GM19193 (cell line): ENCODE results near the gene MAPK10.

Experiments
- POLR2A ChIP-seq: IDR thresholded peaks from 4 replicates; pipeline ENCODE4 v1.6.1; 2011; ENCODE audit not compliant: insufficient read depth, insufficient read length; ENCODE audit errors: extremely low read depth

Gene MAPK10

DNA sequence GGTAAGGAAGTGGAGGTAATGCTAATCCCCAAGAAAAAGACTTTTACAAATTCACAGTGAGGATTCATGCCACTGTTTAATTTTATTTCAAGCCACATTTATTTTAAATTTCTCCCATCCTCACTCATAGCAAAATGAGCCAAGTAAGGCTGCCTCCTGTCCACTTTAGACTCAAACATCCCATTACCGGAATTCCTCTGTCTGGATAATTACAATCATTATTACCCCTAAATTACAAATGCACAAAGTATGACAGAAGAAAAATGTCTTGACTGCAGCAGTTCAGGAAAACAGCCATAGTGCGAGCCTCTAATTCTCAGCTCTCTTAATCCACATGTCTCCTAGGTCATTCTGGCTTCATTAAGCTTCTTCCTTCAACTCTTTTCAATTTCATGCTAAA, 57.0 kb downstream of the MAPK10 start:
- no peak for TF ChIP-seq POLR2A

DNA sequence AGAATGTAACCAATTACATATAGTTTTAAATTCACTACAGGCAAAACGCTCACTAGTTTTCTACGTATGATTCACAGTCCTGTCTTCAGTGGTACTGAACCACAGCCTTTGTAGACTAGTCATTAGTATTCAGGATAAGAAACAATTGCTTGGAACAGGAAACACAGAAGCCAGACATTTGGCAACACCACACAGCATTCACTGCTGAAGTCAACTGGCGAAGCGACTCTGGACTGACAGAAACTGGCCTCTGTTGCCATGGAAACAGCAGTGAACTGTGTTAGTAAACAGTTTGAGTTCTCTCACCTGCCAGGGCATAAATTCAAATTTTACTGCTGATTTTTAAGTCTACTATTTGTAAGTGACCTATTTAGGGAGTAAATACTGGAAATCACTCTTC, 57.6 kb downstream of the MAPK10 start:
- TF ChIP-seq POLR2A = no peak

DNA sequence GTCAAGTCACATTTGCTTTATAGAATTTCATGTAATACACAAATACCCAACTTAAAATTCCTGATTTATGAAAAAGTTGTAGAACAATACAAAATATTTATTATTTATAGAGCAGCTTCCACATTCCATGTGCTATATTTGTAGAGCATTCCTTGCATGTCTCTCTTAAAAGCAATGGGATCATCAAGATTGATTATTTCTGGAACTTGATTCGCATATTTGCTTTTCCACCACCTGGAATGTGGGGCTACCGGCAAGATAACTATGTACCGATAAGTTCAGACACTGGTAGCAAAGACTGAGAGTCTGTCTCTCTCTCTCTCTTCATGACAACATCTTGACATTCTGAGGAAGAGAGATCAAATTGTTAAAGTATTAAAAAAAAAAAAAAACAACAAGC, 59.3 kb downstream of the MAPK10 start:
- TF ChIP-seq POLR2A = no peak

DNA sequence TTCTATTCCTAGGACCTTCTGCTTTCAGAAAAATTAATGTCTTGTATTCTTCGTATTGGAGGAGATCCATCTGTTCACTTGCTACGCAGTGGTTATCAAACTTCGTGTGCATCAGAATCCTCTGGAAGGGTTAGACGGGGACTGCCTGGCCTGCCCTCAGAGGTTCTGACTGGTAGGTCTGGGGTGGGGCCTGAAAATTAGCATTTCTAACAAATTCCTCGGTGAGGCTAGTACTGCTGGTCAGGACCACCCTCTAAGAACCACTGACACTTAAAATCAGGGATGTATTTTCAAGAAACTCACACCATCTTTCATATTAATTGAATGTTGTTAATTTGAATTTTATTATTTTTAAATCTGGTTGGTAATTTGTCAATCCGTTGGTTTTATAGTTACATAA, 63.0 kb downstream of the MAPK10 start:
- no peak for TF ChIP-seq POLR2A

DNA sequence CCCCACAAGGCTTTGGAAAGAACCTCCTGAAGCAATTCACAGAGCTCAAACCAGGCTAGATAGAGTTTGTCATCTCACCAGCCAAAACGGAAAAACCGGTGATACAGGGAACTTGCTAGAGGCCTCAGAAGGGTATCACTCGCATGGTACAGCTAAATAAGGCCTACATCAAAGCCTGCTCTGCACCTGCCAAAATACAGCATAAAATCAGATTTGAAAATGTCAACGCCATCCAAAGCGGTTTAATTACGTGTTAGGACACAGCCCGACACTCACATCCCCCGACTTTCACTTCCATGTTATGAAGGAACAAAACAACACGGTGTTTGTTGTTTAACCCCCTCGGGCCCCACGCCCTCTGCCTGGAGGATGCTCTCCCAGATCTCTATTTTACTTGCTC, 65.0 kb downstream of the MAPK10 start:
- no peak for TF ChIP-seq POLR2A

DNA sequence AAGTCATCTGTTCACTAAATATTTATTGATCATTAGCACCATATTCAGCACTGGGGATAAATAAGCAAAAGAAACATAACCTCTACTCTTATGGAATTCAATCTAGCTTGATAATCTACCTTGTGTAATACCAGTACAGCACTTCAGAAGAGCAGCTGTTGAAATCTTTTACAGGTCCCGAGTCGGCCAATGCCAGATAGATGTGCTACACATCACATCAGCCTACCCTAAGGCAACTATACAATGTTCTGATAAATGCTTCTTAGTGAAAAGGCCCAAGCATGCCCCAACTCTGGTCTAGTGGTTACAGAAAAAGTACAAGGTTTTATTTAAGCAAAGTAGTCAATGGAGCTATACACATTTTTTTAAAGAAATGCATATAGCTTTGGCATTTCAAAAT, 68.7 kb downstream of the MAPK10 start:
- no peak for TF ChIP-seq POLR2A

DNA sequence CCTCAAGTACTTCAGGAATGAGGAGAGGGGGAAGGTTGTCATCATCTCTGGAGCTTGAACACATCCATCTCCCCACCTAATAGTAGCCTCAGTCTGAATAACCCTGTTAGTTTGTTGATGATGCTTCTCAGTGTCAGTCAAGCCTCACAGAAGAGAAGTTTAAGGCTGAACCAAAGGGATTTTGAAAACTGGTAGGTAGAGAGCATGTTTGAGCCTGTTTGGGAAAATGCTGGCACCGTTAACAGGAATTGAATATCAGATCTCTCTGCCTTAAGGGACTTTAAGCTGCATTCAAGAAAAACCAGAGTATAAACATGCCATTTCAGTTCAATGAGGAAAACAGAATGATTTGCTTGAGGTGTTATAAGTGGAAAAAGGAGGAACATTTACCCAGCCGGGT, 73.1 kb downstream of the MAPK10 start:
- TF ChIP-seq POLR2A = no peak

DNA sequence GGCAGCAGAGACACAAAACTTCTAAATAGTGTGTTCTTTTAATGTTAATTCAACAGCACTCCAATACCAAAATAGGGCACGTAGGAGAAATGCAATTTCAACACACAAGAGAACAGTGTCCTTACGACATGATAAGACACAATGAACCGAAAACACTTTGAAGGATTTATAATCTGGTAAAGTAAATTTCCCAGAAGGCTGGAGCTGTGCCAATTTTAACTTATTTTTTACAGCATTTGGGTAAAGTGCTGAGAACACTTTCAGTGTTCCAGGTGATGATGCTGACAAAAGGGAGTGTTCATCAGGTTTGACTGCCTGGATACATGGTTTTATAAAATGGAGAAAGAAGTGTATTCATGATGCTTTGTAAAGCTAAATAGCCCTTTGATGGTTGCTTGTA, 76.5 kb downstream of the MAPK10 start:
- TF ChIP-seq POLR2A = no peak

DNA sequence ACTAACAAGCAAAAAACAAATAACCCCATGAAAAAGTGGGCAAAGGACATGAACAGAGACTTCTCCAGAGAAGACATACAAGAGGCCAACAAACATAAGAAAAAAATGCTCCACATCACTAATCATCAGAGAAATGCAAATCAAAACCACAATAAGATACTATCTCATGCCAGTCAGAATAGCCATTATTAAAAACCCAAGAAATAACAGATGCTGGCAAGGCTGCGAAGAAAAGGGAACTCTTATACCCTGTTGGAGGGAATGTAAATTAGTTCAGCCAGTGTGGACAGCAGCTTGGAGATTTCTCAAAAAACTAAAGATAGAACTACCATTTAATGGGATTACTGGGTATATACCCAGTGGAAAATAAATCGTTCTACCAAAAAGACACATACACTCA, 79.6 kb downstream of the MAPK10 start:
- no peak for TF ChIP-seq POLR2A

DNA sequence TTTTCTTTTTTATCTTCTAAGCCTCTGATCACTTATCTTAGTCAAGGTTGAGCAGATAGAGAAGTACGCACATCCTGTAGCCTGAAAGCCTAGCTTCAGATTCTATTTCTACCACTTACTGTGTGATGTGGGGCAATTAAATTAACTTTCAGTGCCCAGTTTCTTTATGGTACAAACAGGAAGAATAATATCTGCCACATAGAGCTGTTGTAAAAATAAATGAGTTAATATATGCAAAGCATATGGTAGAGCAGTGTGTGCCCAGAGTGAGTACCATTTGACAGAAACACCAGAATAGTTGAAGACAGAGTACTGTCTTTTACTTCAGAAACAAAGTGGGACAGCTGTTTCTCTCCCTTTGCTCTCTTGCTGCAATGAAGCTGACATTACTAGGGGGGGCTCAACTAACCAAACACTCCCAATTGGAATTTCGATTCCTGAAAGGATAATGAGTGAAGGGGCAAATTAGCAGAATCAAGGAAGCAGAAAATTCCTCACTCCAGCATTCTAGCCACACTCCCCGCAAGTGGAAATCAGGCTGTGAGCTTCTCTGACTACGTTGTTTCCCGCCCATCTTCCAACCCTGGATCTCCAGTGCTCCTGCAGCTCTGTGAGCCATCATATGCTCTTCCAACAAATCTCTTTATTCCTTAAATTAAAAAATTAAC, 80.4 kb downstream of the MAPK10 start:
- no peak for TF ChIP-seq POLR2A

DNA sequence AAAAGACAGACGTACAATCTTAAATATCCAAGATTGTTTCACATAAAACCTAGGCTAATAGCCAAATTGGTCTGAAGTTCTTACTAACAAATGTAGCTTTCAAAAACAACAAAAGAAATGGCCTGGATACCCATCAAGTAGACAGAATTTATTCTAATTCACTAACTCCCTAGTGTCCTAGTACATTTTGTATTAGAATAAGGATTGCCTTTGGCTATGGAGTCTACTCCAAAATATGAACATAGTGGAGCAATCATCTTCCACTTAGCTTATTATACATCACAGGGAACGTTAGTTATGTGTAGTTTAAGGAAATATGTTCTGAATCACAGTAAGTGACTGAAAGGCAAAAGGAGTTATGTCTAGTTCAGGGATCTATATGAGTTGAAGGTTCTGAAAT, 81.7 kb downstream of the MAPK10 start:
- no peak for TF ChIP-seq POLR2A

DNA sequence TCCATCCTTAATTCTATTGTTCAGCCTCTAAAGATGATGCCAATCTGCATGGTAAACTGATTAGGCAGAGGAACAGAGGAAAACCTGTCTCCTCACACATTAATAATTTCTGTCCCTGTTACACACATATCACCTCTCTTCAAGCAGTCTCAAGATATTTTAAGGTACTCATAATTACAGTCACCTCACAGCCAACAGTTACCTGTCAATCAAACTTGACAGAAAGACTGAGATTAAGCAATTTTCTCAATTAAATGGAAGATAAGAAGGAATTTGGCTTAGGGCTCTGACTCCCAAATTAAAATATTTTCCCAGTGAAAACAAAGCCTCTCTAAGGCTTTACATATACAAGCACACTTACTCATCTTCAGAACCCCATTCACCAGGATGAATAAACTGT, 85.2 kb downstream of the MAPK10 start:
- TF ChIP-seq POLR2A = no peak

DNA sequence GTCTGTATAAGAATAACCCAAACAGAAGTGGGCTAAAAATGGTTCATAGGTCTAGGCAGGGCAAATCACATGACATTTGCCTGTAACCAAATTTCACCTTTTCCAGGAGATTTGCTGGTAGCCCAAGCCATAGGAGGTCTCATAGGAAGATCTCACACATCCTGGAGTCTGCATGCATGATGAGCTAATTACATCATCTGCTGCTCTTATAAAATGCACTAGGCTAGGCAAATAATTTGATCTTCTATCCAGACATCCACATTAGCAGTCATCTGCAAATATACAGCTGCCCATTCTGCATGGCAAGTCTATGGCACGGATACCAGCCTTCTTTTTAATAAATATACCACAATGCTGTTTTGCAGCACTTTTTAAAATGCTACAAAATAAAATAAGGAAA, 87.2 kb downstream of the MAPK10 start:
- TF ChIP-seq POLR2A = no peak

DNA sequence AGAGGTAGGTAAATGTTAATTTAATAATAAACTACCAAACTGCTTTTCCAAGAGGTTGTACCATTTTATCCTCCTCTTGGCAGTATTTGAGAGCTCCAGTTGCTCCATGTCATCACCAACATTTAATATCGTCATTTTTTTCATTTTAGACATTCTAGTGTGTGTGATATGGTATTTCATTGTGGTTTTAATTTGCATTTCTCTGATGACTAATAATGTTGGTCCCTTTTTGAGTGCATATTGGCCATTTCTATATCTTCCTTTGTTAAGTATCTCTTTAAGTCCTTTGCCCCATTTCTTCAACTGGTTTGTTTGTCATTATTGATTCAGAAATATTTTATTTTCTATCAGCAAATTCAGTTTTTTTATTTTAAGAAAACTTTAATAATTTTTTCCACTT, 88.8 kb downstream of the MAPK10 start:
- TF ChIP-seq POLR2A = no peak

DNA sequence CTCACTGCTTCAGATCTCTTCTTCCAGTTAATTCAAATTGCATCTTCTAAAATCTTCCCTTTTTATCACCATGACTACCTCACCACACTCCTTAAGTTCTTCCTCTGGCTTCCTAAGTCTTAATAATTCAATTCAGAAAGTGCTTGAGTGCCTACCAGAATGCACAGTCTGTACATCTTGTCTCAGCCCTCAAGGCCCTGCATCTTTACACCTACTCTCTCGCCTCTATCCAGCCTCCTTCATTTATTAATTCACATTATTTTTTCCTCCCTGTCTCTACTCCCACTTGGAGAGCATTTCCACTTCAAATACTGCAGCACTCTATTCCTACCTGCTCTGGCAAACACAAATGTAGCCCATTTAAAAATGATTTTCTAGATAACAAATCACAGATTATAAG, 90.5 kb downstream of the MAPK10 start:
- no peak for TF ChIP-seq POLR2A

DNA sequence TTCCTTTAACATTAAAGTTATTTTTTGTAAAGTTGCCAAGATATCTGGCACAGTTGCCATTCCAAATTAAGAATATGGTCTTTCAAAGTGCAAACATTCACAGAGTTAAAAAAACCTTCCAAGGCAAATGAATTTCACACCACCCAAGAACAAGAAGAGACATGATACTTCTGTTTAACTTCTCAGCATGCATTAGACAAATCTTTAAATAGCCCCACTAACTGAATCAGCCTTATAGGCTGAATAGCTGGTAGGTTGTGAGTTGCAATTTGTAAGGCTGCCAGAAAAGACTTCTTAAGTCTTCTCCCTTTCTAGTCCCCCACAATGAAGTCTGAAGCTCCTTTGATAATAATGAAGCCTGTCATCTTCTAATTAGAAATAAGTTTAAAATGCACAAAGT, 95.6 kb downstream of the MAPK10 start:
- TF ChIP-seq POLR2A = no peak

DNA sequence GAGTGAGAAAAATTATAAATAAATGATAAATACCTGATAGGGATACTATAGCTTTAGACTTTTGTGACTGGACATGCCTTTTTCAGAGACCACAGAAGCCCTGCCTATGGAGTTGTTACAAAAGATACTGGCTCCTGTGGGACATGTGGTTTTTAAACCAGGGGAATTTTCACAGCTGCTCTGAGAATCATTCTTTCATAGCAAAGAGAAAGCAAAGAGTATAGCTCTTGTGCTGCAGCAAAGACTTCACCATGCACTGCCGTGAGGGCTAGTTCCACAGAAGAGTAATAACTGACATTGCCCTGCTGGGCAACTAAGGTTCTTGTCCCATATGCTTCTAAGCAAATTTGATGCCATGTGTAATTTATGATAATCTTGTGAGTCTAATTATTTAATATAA, 98.2 kb downstream of the MAPK10 start:
- no peak for TF ChIP-seq POLR2A
